Renal cortex interstitium (tissue), 11 donors: ENCODE data around the gene CASP4. TPM values are rescaled to one million over a fixed set of nuclear protein-coding genes. Genes with fewer than 3 reads are reported as not detected.
"Not testable (repeated sequence)": the region's sequence is repeated elsewhere in the genome, so short reads cannot be mapped to it uniquely, and the experiment has no call there.

Experiments used
- DNase-seq, 11 donors: peaks; one replicate each; pipeline ENCODE4 v3.0.0-alpha.2; 2013; ENCODE audit warnings: low read depth in 9 of 11, low spot score in 4 of 11; ENCODE audit errors: extremely low read depth in 1 of 11
- polyA plus RNA-seq, 3 donors: library from polyadenylated mRNA; unstranded; fragments of 120-200 nt; gene quantifications; one replicate each; pipeline ENCODE4 v1.2.1, GENCODE V29; 2013; ENCODE audit not compliant: insufficient read length in 3 of 3

The CASP4 gene
- polyA plus RNA-seq, 3 donors: 18.9 to 21.1 (median 20.0) TPM

DNA sequence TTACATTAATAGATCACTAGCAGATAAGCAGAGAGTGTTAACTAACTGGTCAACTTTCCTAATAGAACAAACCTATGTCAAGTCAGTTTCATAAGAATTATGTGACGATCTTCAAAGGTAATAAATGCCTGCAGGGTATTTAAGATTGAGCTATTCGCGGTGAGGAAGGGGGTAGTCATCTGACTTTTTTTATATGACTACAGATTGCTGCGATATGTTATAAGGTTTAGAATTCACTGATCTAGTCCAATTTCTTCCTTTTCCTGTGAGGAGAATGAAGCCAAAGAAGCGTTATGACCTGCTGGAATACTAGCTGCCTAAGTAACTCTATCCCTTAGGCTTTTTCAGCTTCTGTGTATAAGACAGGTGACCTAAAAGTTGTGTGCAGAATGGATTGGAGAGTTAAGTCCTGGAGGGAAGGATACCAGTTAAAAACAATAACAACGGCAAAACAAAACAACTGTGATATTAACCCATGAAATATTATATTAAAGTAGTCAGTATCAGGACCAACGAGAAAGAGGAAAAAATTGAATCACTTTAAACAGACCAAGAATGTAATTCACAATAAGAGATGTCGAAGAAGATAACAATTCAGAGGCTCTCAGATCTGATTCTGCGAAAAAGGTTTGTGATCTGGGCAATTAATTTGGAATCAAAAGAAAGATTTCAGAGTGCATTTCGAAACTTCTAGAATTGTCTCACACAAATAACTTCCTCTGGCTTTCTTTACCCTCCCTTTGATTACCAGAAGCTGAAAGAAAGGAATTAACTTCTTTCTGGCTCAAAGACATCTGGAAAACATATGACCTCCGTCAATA is 630 bp downstream of the CASP4 start:
- no peak for DNase-seq

DNA sequence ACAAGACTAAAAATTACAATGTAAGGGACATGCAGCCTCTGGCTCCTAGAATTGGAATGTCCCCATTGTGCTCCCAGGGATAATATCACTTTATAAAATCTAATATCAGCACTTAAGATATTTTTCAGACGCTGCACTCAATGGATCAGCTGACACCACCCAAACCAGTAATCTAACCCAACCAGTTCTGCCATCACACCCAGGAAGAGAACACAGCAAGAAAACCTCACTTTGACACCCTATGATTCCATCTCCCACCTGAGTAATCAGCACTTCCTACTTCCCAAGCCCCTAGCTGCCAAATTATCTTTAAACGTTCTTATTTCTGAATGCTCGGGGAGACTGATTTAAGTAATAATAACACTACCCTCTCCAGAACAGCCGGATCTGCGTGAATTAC is 2.6 kb downstream of the CASP4 start:
- DNase-seq: no peak

DNA sequence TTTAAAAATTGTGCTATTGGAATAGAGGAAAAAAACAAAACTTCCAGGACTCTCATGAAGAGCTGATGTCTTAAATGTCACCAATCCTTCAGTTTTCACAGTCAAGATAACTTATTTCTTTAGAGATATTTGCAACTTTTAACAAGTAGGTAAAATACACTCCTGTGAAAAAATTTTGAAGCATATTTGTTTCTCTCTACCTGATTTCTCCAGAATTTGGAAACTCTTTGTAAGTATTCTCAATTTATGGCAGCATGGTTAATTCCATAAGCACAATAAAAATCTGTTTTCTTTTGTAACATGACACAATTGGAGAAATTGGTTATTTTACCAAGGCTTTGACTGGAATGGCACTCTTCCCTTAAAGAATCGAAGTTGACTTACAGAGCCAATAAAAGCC is 4.1 kb downstream of the CASP4 start:
- DNase-seq: no peak

DNA sequence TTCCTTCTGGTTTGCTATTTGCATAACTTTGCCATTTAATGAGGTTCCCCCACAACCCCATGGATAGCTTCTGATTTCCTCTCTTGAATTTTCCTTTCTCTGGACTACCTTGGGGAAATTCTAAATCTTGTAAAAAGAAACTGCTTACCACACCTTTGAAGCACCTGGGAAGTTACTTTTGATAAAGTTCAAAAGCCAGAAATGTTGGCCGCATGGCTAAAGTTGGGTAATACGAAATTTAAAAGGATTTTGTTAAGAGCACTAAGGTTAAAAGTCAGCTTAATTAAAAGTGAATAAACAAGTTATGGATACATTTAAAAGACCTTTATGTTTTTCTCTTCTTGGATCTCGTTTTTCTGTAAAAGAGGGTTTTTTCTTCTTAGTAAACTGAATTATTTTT is 5.5 kb downstream of the CASP4 start:
- DNase-seq: no peak

DNA sequence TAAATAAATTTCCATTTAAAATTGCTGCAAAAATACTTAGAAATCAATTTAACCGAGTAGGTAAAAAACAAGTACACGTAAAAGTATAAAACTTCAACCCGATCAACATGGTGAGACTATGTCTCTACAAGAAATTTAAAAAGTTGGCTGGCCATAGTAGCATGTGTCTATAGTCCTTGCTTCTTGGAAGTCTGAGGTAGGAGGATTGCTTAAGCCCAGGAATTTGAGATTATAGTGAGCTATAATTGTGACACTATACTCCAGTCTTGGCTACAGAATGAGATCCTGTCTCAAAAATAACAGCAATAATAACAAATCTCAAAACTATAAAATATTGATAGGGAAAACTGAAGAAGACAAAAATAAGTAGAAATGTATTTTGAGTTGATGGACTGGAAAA is 11.1 kb downstream of the CASP4 start:
- DNase-seq: no peak

DNA sequence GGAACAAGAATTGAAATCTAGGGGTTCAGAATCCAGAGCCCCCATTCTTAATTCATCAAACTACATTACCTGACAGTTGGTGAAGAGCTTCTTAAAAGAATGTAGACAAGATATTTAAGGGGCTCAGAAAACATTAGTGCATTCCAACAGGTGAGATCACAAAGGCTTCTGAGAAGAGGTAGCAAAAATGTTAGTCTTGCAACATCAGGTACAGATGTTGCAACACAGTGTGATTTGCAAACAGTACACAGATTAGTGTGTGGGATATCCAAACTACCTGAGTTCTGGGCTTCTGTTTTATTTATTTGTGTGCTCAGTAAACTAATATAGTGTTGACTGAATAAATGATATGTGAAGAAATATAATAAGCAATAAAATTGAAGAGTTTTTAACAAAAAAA is 11.8 kb downstream of the CASP4 start:
- no peak for DNase-seq

DNA sequence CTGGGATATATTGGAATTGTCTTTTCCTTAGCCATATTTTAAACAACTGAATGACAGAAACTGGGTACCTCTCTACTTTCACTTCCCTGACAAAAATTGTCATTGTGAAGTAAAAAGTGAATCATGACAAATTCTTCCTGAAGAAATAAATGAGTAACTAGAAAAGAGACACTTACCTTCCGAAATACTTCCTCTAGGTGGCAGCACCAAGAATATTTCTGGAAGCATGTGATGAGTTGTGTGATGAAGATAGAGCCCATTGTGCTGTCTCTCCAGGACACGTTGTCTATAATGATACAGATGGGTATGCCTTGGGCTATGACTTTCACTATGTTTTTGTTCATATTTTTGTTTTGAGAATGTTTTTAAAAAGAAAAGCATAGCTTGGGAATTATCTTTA is 21.5 kb downstream of the CASP4 start:
- peak in 1 of 11 donors; percentile 5 for DNase-seq

DNA sequence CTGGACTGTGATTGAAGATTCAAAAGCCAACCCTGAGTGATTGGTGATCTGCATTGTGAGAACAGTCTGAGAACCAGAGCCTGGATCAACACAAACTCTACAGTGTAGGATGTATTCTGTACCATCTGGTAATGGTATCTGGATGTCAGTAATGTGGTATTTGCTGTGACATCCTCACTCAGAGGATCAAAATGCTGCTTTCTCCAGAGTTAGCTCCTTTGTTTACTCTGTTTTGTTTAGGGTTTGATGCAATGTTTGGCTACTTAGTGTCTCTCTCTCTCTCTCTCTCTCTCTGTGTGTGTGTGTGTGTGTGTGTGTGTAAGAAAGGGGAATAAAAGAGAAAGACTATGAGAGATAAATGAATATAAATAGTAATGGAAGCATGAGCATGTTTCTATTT is 24.3 kb downstream of the CASP4 start:
- no peak for DNase-seq

DNA sequence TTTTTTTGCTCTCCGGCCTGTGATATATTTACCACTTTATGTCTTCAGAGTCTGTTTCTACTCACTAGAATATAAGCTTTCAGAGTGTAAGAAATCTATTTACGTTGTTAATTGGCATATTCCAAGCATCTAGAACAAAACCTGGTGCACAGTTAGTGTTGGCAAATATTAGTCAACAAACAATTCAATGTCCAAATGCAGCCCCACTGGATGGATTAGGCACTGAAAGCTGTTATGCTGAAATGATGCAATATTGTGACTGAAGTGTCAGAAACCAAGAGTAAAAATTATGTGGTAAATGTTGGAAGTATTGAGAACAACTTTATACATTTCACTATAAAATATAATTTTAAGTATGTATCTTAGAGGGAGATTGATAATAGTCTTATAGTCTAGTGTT is 24.8 kb downstream of the CASP4 start:
- no peak for DNase-seq

DNA sequence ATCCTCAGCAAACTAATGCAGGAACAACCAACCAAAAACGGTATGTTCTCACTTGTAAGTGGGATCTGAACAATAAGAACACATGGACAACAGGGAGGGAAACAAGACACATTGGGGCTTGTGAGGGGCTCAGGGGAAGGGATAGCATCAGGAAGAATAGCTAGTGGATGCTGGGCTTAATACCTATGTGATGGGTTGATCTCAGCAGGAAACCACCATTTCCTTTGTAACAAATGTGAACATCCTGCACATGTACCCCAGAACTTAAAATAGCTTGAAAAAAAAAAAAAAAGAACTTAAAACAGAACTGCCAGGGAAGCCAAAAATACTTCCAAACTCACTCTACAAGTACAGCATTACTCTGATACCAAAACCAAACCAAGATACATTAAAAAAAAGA is 33.8 kb downstream of the CASP4 start:
- DNase-seq: no peak

DNA sequence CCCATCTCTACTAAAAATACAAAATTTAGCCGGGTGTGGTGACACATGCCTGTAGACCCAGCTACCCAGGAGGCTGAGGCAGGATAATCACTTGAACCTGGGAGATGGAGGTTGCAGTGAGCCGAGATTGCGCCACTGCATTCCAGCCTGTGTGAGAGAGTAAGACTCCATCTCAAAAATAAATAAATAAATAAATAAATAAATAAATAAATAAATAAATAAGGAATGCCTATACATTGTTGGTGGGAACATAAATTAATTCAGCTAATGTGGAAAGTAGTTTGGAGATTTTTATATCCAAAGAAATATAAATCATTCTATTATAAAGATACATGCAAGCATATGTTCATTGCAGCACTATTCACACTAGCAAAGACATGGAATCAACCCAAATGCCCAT is 34.3 kb downstream of the CASP4 start:
- not testable (repeated sequence) for DNase-seq

DNA sequence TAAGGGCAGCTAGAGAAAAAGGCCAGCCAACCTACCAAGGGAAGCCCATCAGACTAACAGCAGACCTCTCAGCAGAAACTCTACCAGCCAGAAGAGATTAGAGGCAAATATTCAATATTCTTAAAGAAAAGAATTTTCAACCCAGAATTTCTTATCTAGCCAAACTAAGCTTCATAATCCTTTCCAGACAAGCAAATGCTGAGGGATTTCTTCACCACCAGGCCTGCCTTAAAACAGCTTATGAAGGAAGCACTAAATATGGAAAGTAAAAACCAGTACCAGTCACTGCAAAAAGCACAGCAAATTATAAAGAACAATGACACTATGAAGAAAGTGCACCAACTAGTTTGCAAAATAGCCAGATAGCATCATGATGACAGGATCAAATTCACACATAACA is 39.6 kb downstream of the CASP4 start:
- no peak for DNase-seq

DNA sequence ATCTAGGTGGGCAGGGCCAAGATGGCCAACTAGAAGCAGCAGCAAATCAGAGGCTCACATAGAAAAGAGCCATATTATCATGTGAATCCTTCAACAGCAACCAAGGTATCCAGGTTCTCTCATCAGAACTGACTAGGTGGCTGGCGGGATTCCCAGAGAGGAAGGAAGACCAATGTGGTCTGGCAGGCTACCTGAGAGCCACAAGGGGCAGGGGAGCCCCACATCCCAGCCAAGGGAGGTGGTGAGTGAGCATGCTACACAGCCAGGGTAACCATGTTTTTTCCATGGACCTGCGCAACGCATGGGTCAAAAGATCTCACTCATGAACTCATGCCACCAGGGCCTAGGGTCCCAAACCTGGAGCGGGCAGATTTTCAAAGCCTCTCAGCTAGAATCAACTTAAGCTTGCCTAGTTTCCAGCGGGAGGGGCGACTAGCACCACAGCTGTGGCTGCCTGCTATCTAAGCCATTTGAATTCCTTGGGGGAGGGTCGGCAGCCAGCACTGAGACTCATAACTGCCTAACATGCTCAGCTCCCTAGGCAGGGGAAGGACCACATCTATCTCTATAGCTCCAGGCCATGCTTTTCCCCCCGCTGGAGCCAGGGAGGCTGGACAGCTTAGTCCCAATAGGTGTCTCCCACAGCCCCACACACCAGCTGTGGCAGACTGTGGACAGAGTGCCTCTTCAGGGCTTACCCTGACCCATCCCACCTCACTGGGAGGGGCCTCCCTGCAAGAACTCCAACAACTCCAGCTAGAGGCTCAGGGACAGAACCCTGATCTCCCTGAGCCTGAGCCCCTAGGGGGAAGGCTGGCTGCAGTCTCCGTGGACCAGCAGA is 41.4 kb downstream of the CASP4 start:
- no peak for DNase-seq

DNA sequence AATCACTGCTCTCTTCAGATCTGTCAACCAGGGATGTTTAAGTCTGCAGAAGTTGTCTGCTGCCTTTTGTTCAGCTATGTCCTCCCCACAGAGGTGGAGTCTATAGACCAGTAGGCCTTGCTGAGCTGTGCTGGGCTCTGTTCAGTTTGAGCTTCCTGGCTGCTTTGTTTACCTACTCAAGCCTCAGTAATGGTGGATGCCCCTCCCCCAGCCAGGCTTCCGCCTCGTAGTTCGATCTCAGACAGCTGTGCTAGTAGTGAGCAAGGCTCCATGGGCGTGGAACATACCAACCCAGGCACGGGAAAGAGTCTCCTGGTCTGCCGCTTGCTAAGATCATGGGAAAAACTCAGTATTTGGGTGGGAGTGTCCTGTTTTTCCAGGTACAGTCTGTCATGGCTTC is 42.5 kb downstream of the CASP4 start:
- no peak for DNase-seq

DNA sequence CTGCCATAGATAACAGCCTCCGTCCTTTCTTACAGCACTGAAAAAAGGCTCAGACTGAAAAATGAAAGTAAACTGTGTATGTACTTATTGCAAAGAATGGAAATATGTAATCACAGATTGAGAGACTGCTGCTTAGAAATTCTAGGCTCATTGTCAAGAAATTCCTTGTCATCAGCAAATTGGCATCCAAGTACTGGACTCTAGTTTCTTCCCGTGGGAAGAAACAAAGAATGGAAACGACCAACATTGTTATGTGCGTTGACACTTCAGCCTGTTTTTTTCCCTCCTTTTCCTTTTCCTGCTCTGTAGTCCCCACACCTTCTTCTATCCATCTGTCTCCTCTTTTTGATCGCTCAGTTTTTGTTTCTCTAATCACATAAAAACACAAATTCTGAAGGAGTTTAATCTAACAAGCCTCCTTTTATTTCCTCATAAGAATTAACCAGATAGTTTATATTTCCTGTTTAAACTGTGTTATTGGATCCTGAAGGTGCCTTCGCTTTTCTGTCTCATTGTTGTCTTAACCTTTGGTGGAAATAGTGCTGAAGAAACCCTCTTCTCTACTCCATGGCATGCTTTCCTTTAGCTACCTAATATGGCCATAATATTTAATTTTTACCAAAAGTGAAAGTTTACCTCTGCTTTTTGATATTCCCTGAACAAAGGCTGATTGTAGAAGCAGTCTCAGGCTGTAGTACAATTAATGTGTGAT is 50.1 kb downstream of the CASP4 start:
- no peak for DNase-seq

DNA sequence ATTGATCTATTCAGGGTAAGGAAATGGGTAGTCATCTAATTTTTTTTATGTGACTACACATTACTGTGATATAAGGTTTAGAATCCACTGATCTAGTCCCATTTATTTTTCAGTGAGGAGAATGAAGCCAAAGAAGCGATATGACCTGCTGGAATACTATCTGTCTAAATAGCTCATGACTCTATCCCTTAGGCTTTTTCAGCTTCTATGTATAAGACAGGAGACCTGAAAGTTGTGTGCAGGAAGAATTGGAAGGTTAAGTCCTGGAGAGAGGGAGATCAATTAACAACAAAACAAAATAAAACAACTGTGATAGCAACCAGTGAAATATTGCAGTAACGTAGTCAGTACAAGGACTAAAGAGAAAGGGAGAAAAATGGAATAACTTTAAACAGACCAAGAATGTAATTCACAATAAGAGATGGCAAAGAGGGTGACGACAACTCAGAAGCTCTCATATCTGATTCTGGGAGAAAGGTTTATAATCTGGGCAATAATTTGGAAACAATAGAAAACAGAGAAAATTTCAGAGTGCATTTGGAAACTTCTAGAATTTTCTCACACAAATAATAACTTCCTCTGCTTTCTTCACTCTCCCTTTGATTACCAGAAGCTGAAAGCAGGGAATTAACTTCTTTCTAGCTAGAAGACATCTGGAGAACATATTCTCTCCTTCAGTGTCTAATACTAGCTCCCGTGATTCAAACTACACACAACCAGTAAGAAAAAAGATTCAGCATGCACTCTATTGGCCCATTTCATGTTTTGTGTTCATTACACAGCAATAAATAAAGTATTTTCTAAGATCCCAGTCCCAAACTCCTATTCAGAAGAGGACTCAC is 50.9 kb downstream of the CASP4 start:
- no peak for DNase-seq

DNA sequence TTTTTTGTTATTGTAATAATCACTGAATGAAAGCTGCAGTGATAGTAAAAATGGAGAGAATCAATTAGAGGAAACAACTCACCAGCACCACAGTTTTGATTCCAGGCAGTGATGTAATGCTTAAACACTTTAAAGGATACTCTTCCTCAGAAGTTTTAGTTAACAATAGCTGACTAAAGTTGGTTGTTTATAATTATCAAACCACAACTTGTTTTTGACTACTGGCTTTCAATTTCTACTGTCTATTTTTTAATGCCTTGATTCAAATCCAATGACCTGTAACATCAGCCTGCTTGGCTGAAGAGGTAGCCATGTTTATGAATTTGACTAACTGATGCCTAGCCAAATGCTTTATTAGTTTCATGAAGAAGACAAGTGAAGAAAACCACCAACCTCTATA is 51.9 kb downstream of the CASP4 start:
- no peak for DNase-seq

DNA sequence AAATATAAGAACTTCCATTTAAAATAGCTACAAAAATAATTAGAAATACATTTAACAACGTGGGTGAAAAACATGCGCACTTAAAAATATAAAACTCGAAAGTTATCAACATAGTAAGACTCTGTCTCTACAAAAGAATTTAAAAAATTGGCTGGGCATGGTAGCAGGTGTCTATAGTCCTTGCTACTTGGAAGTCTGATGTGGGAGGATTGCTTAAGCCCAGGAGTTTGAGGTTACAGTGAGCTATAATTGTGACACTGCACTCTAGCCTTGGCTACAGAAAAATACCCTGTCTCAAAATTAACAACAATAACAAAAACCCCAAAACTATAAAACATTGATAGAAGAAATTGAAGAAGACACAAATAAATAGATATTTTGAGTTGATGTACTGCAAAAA is 56.3 kb downstream of the CASP4 start:
- no peak for DNase-seq

DNA sequence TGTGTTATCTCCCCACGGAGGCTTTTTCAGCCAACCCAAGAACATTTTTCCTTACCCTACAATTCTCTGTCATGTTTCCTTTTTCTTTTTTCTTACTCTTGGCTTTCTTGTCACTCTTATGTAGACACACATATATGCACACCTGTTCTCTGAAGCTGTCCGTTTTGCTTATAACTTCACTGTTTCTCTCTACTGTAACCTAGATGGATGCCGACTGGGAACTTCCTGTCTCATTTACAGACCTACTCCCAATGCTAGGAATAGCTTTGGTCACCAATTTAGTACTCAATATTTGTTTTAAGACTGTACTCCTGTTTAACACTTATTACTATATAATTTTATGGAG is 60.2 kb downstream of the CASP4 start:
- DNase-seq: no peak
